Tibial artery (tissue), 4 donors: ENCODE results near the gene HOXB1.
A peak's percentile ranks its signal among the peaks of the same experiment; 100 is the strongest.

Source experiments
- DNase-seq, 2 donors: peaks; one replicate each; pipeline ENCODE4 v3.0.0-alpha.2; 2019
- H3K27ac ChIP-seq, 2 donors: fragments of 200-600 bp; sonication (generic) in 1 of 2; 1 replicate in 1 of 2; 2 replicates in 1 of 2; pipeline ENCODE4 v1.5.1; 2018 to 2019; ENCODE audit warnings: mild to moderate bottlenecking in 1 of 2
- H3K27me3 ChIP-seq, 2 donors: fragments of 200-600 bp; sonication (generic) in 1 of 2; one replicate each; pipeline versions ENCODE4 v1.5.1 to v1.6.0; 2016 to 2019
- H3K36me3 ChIP-seq, 3 donors: fragments of 200-600 bp; sonication (generic) in 2 of 3; one replicate each; pipeline ENCODE4 v1.5.1; 2016 to 2019; ENCODE audit warnings: mild to moderate bottlenecking in 2 of 3
- H3K4me1 ChIP-seq, 4 donors: fragments of 200-600 bp; sonication (generic) in 2 of 4; 1 replicate in 3 of 4; 2 replicates in 1 of 4; pipeline ENCODE4 v1.5.1; 2016 to 2019
- H3K4me3 ChIP-seq, 2 donors: fragments of 200-600 bp; sonication (generic) in 1 of 2; 1 replicate in 1 of 2; 2 replicates in 1 of 2; pipeline ENCODE4 v1.5.1; 2018 to 2019; ENCODE audit warnings: mild to moderate bottlenecking in 2 of 2
- H3K9me3 ChIP-seq, 3 donors: fragments of 200-600 bp; sonication (generic) in 1 of 3; one replicate each; pipeline ENCODE4 v1.5.1; 2016 to 2019
- CTCF ChIP-seq, 2 experiments: fragments of 200-600 bp in 1 of 2; fragments of 450-650 bp in 1 of 2; IDR thresholded peaks; one replicate each; pipeline ENCODE4 v1.5.1; 2017 to 2019; ENCODE audit warnings: antibody characterized with exemption in 2 of 2, mild to moderate bottlenecking in 1 of 2, moderate library complexity in 1 of 2
- intact Hi-C: fragments of 100-400 bp; cut with DNase I; formaldehyde crosslinking; loops from one replicate; pipeline ENCODE4 v1.15.0; 2023; ENCODE audit warnings: low total_unique reads

HOXB1 gene

GRCh38 chr17:48558057-48558830, 27.4 kb upstream of the HOXB1 start:
- TF ChIP-seq CTCF (IDR thresholded peaks at IDR 0.05): no peak
- Histone ChIP-seq H3K27me3 (no peaks in the 10 kb centered on the region), H3K4me3 (no peak overlapping the region), H3K4me1 (peaks cover 0 to 37% (median 15%) of the 10 kb centered on the region in 4 donors), H3K27ac (peak overlapping the region in 1 of 2 donors; percentile 88), H3K9me3 (no peaks in the 10 kb centered on the region), H3K36me3 (no peaks in the 10 kb centered on the region)
- intact Hi-C loops: no loop called here
- no peak for DNase-seq

GRCh38 chr17:48556576-48557401, 26.0 kb upstream of the HOXB1 start:
- Histone ChIP-seq H3K4me1 (peaks cover 0 to 43% (median 15%) of the 10 kb centered on the region in 4 donors), H3K27me3 (no peaks in the 10 kb centered on the region), H3K9me3 (no peaks in the 10 kb centered on the region), H3K36me3 (no peaks in the 10 kb centered on the region), H3K4me3 (no peak overlapping the region), H3K27ac (peak overlapping the region in 1 of 2 donors; percentile 88)
- intact Hi-C loops: no loop called here
- TF ChIP-seq CTCF (IDR thresholded peaks at IDR 0.05): no peak
- no peak for DNase-seq

- Histone ChIP-seq H3K4me3 (peak overlapping the region in 1 of 2 donors; percentile 67), H3K4me1 (peaks cover 0 to 43% (median 15%) of the 10 kb centered on the region in 4 donors), H3K27ac (peak overlapping the region; percentile 35 to 88), H3K27me3 (no peaks in the 10 kb centered on the region), H3K36me3 (no peaks in the 10 kb centered on the region), H3K9me3 (no peaks in the 10 kb centered on the region)
- DNase-seq: no peak
- TF ChIP-seq CTCF (IDR thresholded peaks at IDR 0.05): no peak
- intact Hi-C loops: no loop called here
Observed at GRCh38 chr17:48556229-48556575, 25.4 kb upstream of the HOXB1 start.

- no peak for DNase-seq
- peaks cover 0 to 43% (median 16%) of the 10 kb centered on the region in 4 donors for H3K4me1 ChIP-seq
- intact Hi-C loops: no loop called here
- H3K27ac ChIP-seq: peak overlapping the region; percentile 35 to 88
- peak in 1 of 2 experiments; percentile 23 for TF ChIP-seq CTCF (IDR thresholded peaks at IDR 0.05)
- H3K4me3 ChIP-seq: peak overlapping the region; percentile 43 to 67
- H3K27me3 ChIP-seq: no peaks in the 10 kb centered on the region
- no peaks in the 10 kb centered on the region for H3K36me3 ChIP-seq
- H3K9me3 ChIP-seq: no peaks in the 10 kb centered on the region
Observed at GRCh38 chr17:48555258-48556228, 24.7 kb upstream of the HOXB1 start.
